Stimulated activated naive CD8-positive, alpha-beta T cell treated with anti-CD3 and anti-CD28 coated beads, Interleukin-15, Interleukin-2, amounts not matched to agents 100 ng/mL and 50 ng/mL, for 24 hours (primary cell): Measurements from ENCODE around the gene PSMD13.

ENCODE experiments used
- H3K27ac Mint-ChIP-seq: one replicate; pipeline ENCODE4 v1.8.0; 2021; ENCODE audit warnings: mild to moderate bottlenecking, mixed read lengths
- H3K27me3 Mint-ChIP-seq: one replicate; pipeline ENCODE4 v1.8.0; 2021; ENCODE audit warnings: mixed read lengths
- H3K36me3 Mint-ChIP-seq: one replicate; pipeline ENCODE4 v1.8.0; 2021; ENCODE audit warnings: low read depth, mixed read lengths
- H3K4me1 Mint-ChIP-seq: one replicate; pipeline ENCODE4 v1.8.0; 2021; ENCODE audit warnings: low read depth, mixed read lengths
- H3K4me3 Mint-ChIP-seq: one replicate; pipeline ENCODE4 v1.8.0; 2021; ENCODE audit warnings: mild to moderate bottlenecking, mixed read lengths
- H3K9me3 Mint-ChIP-seq: one replicate; pipeline ENCODE4 v1.8.0; 2021; ENCODE audit warnings: mixed read lengths

Gene PSMD13

GRCh38 chr11:288478-289397 lies 52.0 kb downstream of the PSMD13 start, which contains the start of gene PGGHG:
Gene PGGHG (plus strand): TSS chr11:289126. CDS start chr11:289817, 691 bp downstream.
- peaks cover 27% of the 10 kb centered on the region for H3K4me1 Mint-ChIP-seq
- peak within 1 kb of the TSS; percentile 97 for H3K27ac Mint-ChIP-seq
- H3K36me3 Mint-ChIP-seq: peaks cover 4% of the 10 kb centered on the region
- no peaks in the 10 kb centered on the region for H3K27me3 Mint-ChIP-seq
- H3K4me3 Mint-ChIP-seq: peak within 1 kb of the TSS; percentile 92
- H3K9me3 Mint-ChIP-seq: no peaks in the 10 kb centered on the region

- H3K27ac Mint-ChIP-seq: no peak overlapping the region
- H3K9me3 Mint-ChIP-seq: no peaks in the 10 kb centered on the region
- peak overlapping the region; percentile 66 for H3K4me3 Mint-ChIP-seq
- peaks cover 24% of the 10 kb centered on the region for H3K4me1 Mint-ChIP-seq
- peaks cover 4% of the 10 kb centered on the region for H3K36me3 Mint-ChIP-seq
- H3K27me3 Mint-ChIP-seq: no peaks in the 10 kb centered on the region
These were observed 52.6 kb downstream of the PSMD13 start for GRCh38 chr11:289398-289711.

- Mint-ChIP-seq H3K9me3 (no peaks in the 10 kb centered on the region), H3K27ac (peak overlapping the region; percentile 52), H3K27me3 (no peaks in the 10 kb centered on the region), H3K36me3 (peaks cover 4% of the 10 kb centered on the region), H3K4me1 (peaks cover 24% of the 10 kb centered on the region), H3K4me3 (peak overlapping the region; percentile 66)
These were observed 53.2 kb downstream of the PSMD13 start for GRCh38 chr11:289712-290620.

- H3K36me3 Mint-ChIP-seq: peaks cover 4% of the 10 kb centered on the region
- no peak overlapping the region for H3K27ac Mint-ChIP-seq
- H3K4me3 Mint-ChIP-seq: peak overlapping the region; percentile 59
These were observed 54.0 kb downstream of the PSMD13 start for GRCh38 chr11:290621-291231.

GRCh38 chr11:291281-292210 lies 54.8 kb downstream of the PSMD13 start:
- Mint-ChIP-seq H3K27me3 (no peaks in the 10 kb centered on the region), H3K4me3 (peak overlapping the region; percentile 59), H3K9me3 (no peaks in the 10 kb centered on the region), H3K4me1 (peaks cover 19% of the 10 kb centered on the region), H3K27ac (no peak overlapping the region), H3K36me3 (peaks cover 4% of the 10 kb centered on the region)

More at GRCh38 chr11:290621-291231, 54.0 kb downstream of the PSMD13 start:
- no peaks in the 10 kb centered on the region for H3K9me3 Mint-ChIP-seq
- peaks cover 24% of the 10 kb centered on the region for H3K4me1 Mint-ChIP-seq
- H3K27me3 Mint-ChIP-seq: no peaks in the 10 kb centered on the region

- Mint-ChIP-seq H3K27me3 (no peaks in the 10 kb centered on the region), H3K4me1 (peaks cover 18% of the 10 kb centered on the region), H3K36me3 (peaks cover 4% of the 10 kb centered on the region), H3K9me3 (no peaks in the 10 kb centered on the region), H3K27ac (no peak overlapping the region), H3K4me3 (no peak overlapping the region)
These were observed 55.7 kb downstream of the PSMD13 start for GRCh38 chr11:292211-293121.

- H3K36me3 Mint-ChIP-seq: no peaks in the 10 kb centered on the region
- no peaks in the 10 kb centered on the region for H3K27me3 Mint-ChIP-seq
- H3K4me3 Mint-ChIP-seq: no peak overlapping the region
- no peak overlapping the region for H3K27ac Mint-ChIP-seq
- no peaks in the 10 kb centered on the region for H3K9me3 Mint-ChIP-seq
- peaks cover 21% of the 10 kb centered on the region for H3K4me1 Mint-ChIP-seq
These were observed 56.6 kb downstream of the PSMD13 start for GRCh38 chr11:293271-293851.

GRCh38 chr11:293852-294661 lies 57.3 kb downstream of the PSMD13 start:
- H3K4me1 Mint-ChIP-seq: peaks cover 23% of the 10 kb centered on the region
- no peaks in the 10 kb centered on the region for H3K36me3 Mint-ChIP-seq
- no peaks in the 10 kb centered on the region for H3K27me3 Mint-ChIP-seq
- H3K4me3 Mint-ChIP-seq: no peak overlapping the region
- H3K9me3 Mint-ChIP-seq: no peaks in the 10 kb centered on the region
- no peak overlapping the region for H3K27ac Mint-ChIP-seq

GRCh38 chr11:294780-295179 lies 58.0 kb downstream of the PSMD13 start:
- Mint-ChIP-seq H3K9me3 (no peaks in the 10 kb centered on the region), H3K36me3 (no peaks in the 10 kb centered on the region), H3K4me1 (peaks cover 23% of the 10 kb centered on the region), H3K27me3 (peaks cover 1% of the 10 kb centered on the region), H3K4me3 (no peak overlapping the region), H3K27ac (no peak overlapping the region)

GRCh38 chr11:295351-296170 lies 58.8 kb downstream of the PSMD13 start:
- no peaks in the 10 kb centered on the region for H3K9me3 Mint-ChIP-seq
- H3K4me1 Mint-ChIP-seq: peaks cover 27% of the 10 kb centered on the region
- H3K4me3 Mint-ChIP-seq: no peak overlapping the region

GRCh38 chr11:296171-297050 lies 59.6 kb downstream of the PSMD13 start:
- H3K4me1 Mint-ChIP-seq: peaks cover 35% of the 10 kb centered on the region
- no peak overlapping the region for H3K4me3 Mint-ChIP-seq
- peaks cover 16% of the 10 kb centered on the region for H3K27me3 Mint-ChIP-seq
- no peaks in the 10 kb centered on the region for H3K36me3 Mint-ChIP-seq
- no peaks in the 10 kb centered on the region for H3K9me3 Mint-ChIP-seq
- no peak overlapping the region for H3K27ac Mint-ChIP-seq

More at GRCh38 chr11:295351-296170, 58.8 kb downstream of the PSMD13 start:
- no peaks in the 10 kb centered on the region for H3K36me3 Mint-ChIP-seq
- peaks cover 9% of the 10 kb centered on the region for H3K27me3 Mint-ChIP-seq
- H3K27ac Mint-ChIP-seq: no peak overlapping the region
